OCI-LY1 (cell line): ENCODE data around the gene SIK3.

Source experiments
- H2AFZ ChIP-seq: fragments of 200-600 bp; sonication (generic), shearing (Covaris generic); 2 replicates; pipeline ENCODE4 v1.6.0; 2014; ENCODE audit warnings: antibody characterized with exemption, mild to moderate bottlenecking, low read length
- H3F3A ChIP-seq: fragments of 200-600 bp; sonication (generic), shearing (Covaris generic); 2 replicates; pipeline ENCODE4 v1.6.0; 2014; ENCODE audit warnings: mild to moderate bottlenecking, antibody characterized with exemption, low read length, moderate library complexity; ENCODE audit not compliant: insufficient read depth
- H3K27ac ChIP-seq: fragments of 200-600 bp; sonication (generic); 2 replicates; pipeline ENCODE4 v1.5.1; 2014; ENCODE audit warnings: low read length, mixed run types, mild to moderate bottlenecking, low read depth; ENCODE audit not compliant: poor library complexity, severe bottlenecking
- H3K27me3 ChIP-seq: fragments of 200-600 bp; sonication (generic); 2 replicates; pipeline ENCODE4 v1.6.0; 2014; ENCODE audit warnings: antibody characterized with exemption, mild to moderate bottlenecking, low read length, moderate library complexity; ENCODE audit not compliant: insufficient read depth
- H3K36me3 ChIP-seq: fragments of 200-600 bp; sonication (generic); 2 replicates; pipeline ENCODE4 v1.6.1; 2014; ENCODE audit warnings: mild to moderate bottlenecking, antibody characterized with exemption, low read length, moderate library complexity, mixed read lengths; ENCODE audit not compliant: insufficient read depth
- H3K4me1 ChIP-seq: fragments of 200-600 bp; sonication (generic); 2 replicates; pipeline ENCODE4 v1.5.1; 2014; ENCODE audit warnings: mild to moderate bottlenecking, low read length, moderate library complexity; ENCODE audit not compliant: insufficient read depth, severe bottlenecking
- H3K4me2 ChIP-seq: fragments of 200-600 bp; sonication (generic), shearing (Covaris generic); 2 replicates; pipeline ENCODE4 v1.6.1; 2014; ENCODE audit warnings: low read length
- H3K4me3 ChIP-seq: fragments of 200-600 bp; sonication (generic); 2 replicates; pipeline ENCODE4 v1.5.1; 2014; ENCODE audit warnings: low read length, low read depth, mild to moderate bottlenecking, mixed read lengths; ENCODE audit not compliant: poor library complexity, severe bottlenecking
- H3K79me2 ChIP-seq: fragments of 200-600 bp; shearing (Covaris generic); 2 replicates; pipeline ENCODE4 v1.6.1; 2016; ENCODE audit warnings: mixed run types, low read length, mixed read lengths; ENCODE audit not compliant: insufficient read depth
- H3K9ac ChIP-seq: fragments of 200-600 bp; sonication (generic), shearing (Covaris generic); 2 replicates; pipeline ENCODE4 v1.6.1; 2014; ENCODE audit warnings: mild to moderate bottlenecking, low read length, mixed read lengths
- H3K9me2 ChIP-seq: fragments of 200-600 bp; sonication (generic), shearing (Covaris generic); 2 replicates; pipeline ENCODE4 v1.6.1; 2014; ENCODE audit warnings: low read depth, mild to moderate bottlenecking, low read length, mixed read lengths
- H3K9me3 ChIP-seq: fragments of 200-600 bp; shearing (Covaris generic); 2 replicates; pipeline ENCODE4 v1.6.1; 2014; ENCODE audit warnings: low read length, mixed read lengths
- H4K20me1 ChIP-seq: fragments of 200-600 bp; sonication (generic), shearing (Covaris generic); 2 replicates; pipeline ENCODE4 v1.6.0; 2016; ENCODE audit warnings: mild to moderate bottlenecking, low read length; ENCODE audit not compliant: insufficient read depth
- CTCF ChIP-seq: fragments of 200-600 bp; sonication (generic), shearing (Covaris generic); IDR thresholded peaks from 2 replicates; pipeline ENCODE4 v1.5.1; 2017; ENCODE audit warnings: mild to moderate bottlenecking, antibody characterized with exemption, low read length, moderate library complexity, mixed read lengths
- EZH2 ChIP-seq: fragments of 200-600 bp; sonication (generic), shearing (Covaris generic); IDR thresholded peaks from 2 replicates; pipeline ENCODE4 v1.8.0; 2017; ENCODE audit warnings: borderline replicate concordance, mixed run types, mild to moderate bottlenecking, antibody characterized with exemption, low read length, moderate library complexity, mixed read lengths

SIK3 gene

DNA sequence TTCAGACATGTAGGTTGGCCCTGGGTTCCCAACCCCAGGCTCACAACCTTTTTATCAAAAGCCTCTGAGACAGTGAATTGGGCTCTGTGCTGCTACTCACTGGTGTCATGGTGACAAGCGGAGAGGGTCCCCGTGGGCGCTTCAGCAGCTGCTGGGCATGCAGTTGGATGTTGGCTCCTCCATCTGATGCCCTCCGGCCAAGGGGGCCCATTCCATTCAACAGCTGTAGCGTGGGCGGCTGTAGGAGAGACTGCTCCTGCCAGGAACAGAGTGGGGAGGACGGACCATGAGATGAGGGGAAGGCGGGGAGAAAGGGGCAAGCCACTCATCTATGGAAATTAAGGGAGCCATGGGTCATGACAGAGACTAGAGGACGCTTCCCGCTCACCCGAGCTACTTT is 224.8 kb downstream of the SIK3 start:
- no peak overlapping the region for H3K9ac ChIP-seq
- no peaks in the 10 kb centered on the region for H3F3A ChIP-seq
- no peaks in the 10 kb centered on the region for H3K4me1 ChIP-seq
- H3K9me3 ChIP-seq, result no peaks in the 10 kb centered on the region
- H3K9me2 ChIP-seq, result no peaks in the 10 kb centered on the region
- H3K27ac ChIP-seq, result no peak overlapping the region
- no peak overlapping the region for H2AFZ ChIP-seq
- H3K4me3 ChIP-seq, result no peak overlapping the region
- H4K20me1 ChIP-seq, result no peaks in the 10 kb centered on the region
- H3K4me2 ChIP-seq, result no peak overlapping the region
- H3K27me3 ChIP-seq, result no peaks in the 10 kb centered on the region
- TF ChIP-seq CTCF (no peak), EZH2 (no peak)
- peaks cover 84% of the 10 kb centered on the region for H3K36me3 ChIP-seq
- H3K79me2 ChIP-seq, result no peaks in the 10 kb centered on the region

DNA sequence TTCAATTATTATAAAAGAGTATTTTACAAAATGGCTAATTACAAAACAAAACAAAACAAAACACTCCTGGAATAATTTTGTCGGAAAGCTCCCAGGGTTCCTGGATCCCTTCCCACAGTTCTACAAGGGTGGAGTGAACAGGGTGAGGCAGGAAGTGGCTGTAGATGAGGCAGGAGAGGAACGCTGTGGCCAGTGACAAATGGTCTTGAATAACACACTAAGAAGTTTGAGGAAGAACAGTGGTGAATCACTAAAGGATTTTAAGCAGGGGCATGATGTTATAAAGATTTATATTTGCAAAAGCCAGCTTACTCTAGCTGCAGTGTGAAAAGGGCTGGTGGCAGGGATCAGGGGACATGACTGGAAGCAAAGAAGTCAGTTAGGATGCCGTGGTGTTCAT is 227.0 kb downstream of the SIK3 start:
- Histone ChIP-seq H3K27ac (no peak overlapping the region), H3K9me3 (no peaks in the 10 kb centered on the region), H3K9ac (no peak overlapping the region), H3K4me1 (no peaks in the 10 kb centered on the region), H3K4me3 (no peak overlapping the region), H3K4me2 (no peak overlapping the region), H3K27me3 (no peaks in the 10 kb centered on the region), H4K20me1 (no peaks in the 10 kb centered on the region), H3F3A (no peaks in the 10 kb centered on the region), H3K9me2 (no peaks in the 10 kb centered on the region), H3K36me3 (peaks cover 97% of the 10 kb centered on the region), H2AFZ (no peak overlapping the region), H3K79me2 (no peaks in the 10 kb centered on the region)
- TF ChIP-seq EZH2, result no peak
- TF ChIP-seq CTCF, result no peak

GRCh38 chr11:116870054-116870453 is 228.2 kb downstream of the SIK3 start:
- no peaks in the 10 kb centered on the region for H3K27me3 ChIP-seq
- no peaks in the 10 kb centered on the region for H3F3A ChIP-seq
- H3K27ac ChIP-seq, result no peak overlapping the region
- H2AFZ ChIP-seq, result no peak overlapping the region
- TF ChIP-seq CTCF (no peak), EZH2 (no peak)
- no peaks in the 10 kb centered on the region for H3K9me3 ChIP-seq
- no peak overlapping the region for H3K4me3 ChIP-seq
- H4K20me1 ChIP-seq, result no peaks in the 10 kb centered on the region
- H3K9ac ChIP-seq, result no peak overlapping the region
- no peak overlapping the region for H3K4me2 ChIP-seq
- no peaks in the 10 kb centered on the region for H3K79me2 ChIP-seq
- no peaks in the 10 kb centered on the region for H3K4me1 ChIP-seq
- no peaks in the 10 kb centered on the region for H3K9me2 ChIP-seq
- H3K36me3 ChIP-seq, result peaks cover 93% of the 10 kb centered on the region
